OCI-LY1 (cell line): ENCODE results near the gene CCDC154.

Source experiments
- H2AFZ ChIP-seq: fragments of 200-600 bp; sonication (generic), shearing (Covaris generic); 2 replicates; pipeline ENCODE4 v1.6.0; 2014; ENCODE audit warnings: antibody characterized with exemption, mild to moderate bottlenecking, low read length
- H3F3A ChIP-seq: fragments of 200-600 bp; sonication (generic), shearing (Covaris generic); 2 replicates; pipeline ENCODE4 v1.6.0; 2014; ENCODE audit warnings: mild to moderate bottlenecking, antibody characterized with exemption, low read length, moderate library complexity; ENCODE audit not compliant: insufficient read depth
- H3K27ac ChIP-seq: fragments of 200-600 bp; sonication (generic); 2 replicates; pipeline ENCODE4 v1.5.1; 2014; ENCODE audit warnings: low read length, mixed run types, mild to moderate bottlenecking, low read depth; ENCODE audit not compliant: poor library complexity, severe bottlenecking
- H3K27me3 ChIP-seq: fragments of 200-600 bp; sonication (generic); 2 replicates; pipeline ENCODE4 v1.6.0; 2014; ENCODE audit warnings: antibody characterized with exemption, mild to moderate bottlenecking, low read length, moderate library complexity; ENCODE audit not compliant: insufficient read depth
- H3K36me3 ChIP-seq: fragments of 200-600 bp; sonication (generic); 2 replicates; pipeline ENCODE4 v1.6.1; 2014; ENCODE audit warnings: mild to moderate bottlenecking, antibody characterized with exemption, low read length, moderate library complexity, mixed read lengths; ENCODE audit not compliant: insufficient read depth
- H3K4me1 ChIP-seq: fragments of 200-600 bp; sonication (generic); 2 replicates; pipeline ENCODE4 v1.5.1; 2014; ENCODE audit warnings: mild to moderate bottlenecking, low read length, moderate library complexity; ENCODE audit not compliant: insufficient read depth, severe bottlenecking
- H3K4me2 ChIP-seq: fragments of 200-600 bp; sonication (generic), shearing (Covaris generic); 2 replicates; pipeline ENCODE4 v1.6.1; 2014; ENCODE audit warnings: low read length
- H3K4me3 ChIP-seq: fragments of 200-600 bp; sonication (generic); 2 replicates; pipeline ENCODE4 v1.5.1; 2014; ENCODE audit warnings: low read length, low read depth, mild to moderate bottlenecking, mixed read lengths; ENCODE audit not compliant: poor library complexity, severe bottlenecking
- H3K79me2 ChIP-seq: fragments of 200-600 bp; shearing (Covaris generic); 2 replicates; pipeline ENCODE4 v1.6.1; 2016; ENCODE audit warnings: mixed run types, low read length, mixed read lengths; ENCODE audit not compliant: insufficient read depth
- H3K9ac ChIP-seq: fragments of 200-600 bp; sonication (generic), shearing (Covaris generic); 2 replicates; pipeline ENCODE4 v1.6.1; 2014; ENCODE audit warnings: mild to moderate bottlenecking, low read length, mixed read lengths
- H3K9me2 ChIP-seq: fragments of 200-600 bp; sonication (generic), shearing (Covaris generic); 2 replicates; pipeline ENCODE4 v1.6.1; 2014; ENCODE audit warnings: low read depth, mild to moderate bottlenecking, low read length, mixed read lengths
- H3K9me3 ChIP-seq: fragments of 200-600 bp; shearing (Covaris generic); 2 replicates; pipeline ENCODE4 v1.6.1; 2014; ENCODE audit warnings: low read length, mixed read lengths
- H4K20me1 ChIP-seq: fragments of 200-600 bp; sonication (generic), shearing (Covaris generic); 2 replicates; pipeline ENCODE4 v1.6.0; 2016; ENCODE audit warnings: mild to moderate bottlenecking, low read length; ENCODE audit not compliant: insufficient read depth
- CTCF ChIP-seq: fragments of 200-600 bp; sonication (generic), shearing (Covaris generic); IDR thresholded peaks from 2 replicates; pipeline ENCODE4 v1.5.1; 2017; ENCODE audit warnings: mild to moderate bottlenecking, antibody characterized with exemption, low read length, moderate library complexity, mixed read lengths
- EZH2 ChIP-seq: fragments of 200-600 bp; sonication (generic), shearing (Covaris generic); IDR thresholded peaks from 2 replicates; pipeline ENCODE4 v1.8.0; 2017; ENCODE audit warnings: borderline replicate concordance, mixed run types, mild to moderate bottlenecking, antibody characterized with exemption, low read length, moderate library complexity, mixed read lengths

Gene CCDC154

DNA sequence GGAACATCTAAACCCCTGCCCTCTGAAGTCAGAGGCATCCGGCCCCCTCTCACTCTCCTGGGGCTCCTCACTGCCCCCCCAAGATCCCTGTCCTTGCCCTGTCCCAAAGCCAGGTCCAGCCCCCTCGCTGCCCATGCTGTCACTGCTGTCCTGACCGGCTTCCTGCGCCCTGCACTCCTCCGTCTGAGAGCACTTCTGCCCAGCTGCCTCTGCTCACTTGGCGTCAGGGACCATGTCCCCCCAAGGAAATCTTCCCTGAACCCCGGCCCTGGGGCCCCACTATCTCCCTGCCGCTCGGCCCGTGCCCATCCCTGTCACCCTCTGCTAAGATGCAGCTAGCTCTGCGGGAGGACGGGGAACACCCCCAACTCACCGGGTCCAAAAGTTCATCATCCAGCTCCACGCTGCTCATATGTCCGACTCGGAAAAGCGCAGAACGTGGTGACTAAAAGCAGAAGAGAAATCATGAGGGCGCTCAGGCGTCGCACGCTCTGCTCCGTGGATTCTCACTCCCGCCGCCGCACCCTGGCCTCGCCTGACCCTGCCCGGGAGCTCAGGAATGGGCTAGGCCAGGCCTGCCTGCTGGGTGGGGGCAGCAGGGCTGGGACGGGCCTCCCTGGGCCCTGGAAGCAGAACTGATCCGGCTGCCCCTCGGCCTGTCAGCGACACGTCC lies 20.7 kb upstream of the CCDC154 start:
- no peaks in the 10 kb centered on the region for H3K27me3 ChIP-seq
- no peak overlapping the region for H3K4me2 ChIP-seq
- no peaks in the 10 kb centered on the region for H3K9me3 ChIP-seq
- no peaks in the 10 kb centered on the region for H4K20me1 ChIP-seq
- no peak overlapping the region for H3K4me3 ChIP-seq
- H3K9me2 ChIP-seq: no peaks in the 10 kb centered on the region
- H3K27ac ChIP-seq: no peak overlapping the region
- peaks cover 13% of the 10 kb centered on the region for H3K36me3 ChIP-seq
- no peaks in the 10 kb centered on the region for H3F3A ChIP-seq
- H2AFZ ChIP-seq: no peak overlapping the region
- no peaks in the 10 kb centered on the region for H3K4me1 ChIP-seq
- H3K79me2 ChIP-seq: peaks cover 10% of the 10 kb centered on the region
- H3K9ac ChIP-seq: no peak overlapping the region
- TF ChIP-seq EZH2 (no peak), CTCF (no peak)

DNA sequence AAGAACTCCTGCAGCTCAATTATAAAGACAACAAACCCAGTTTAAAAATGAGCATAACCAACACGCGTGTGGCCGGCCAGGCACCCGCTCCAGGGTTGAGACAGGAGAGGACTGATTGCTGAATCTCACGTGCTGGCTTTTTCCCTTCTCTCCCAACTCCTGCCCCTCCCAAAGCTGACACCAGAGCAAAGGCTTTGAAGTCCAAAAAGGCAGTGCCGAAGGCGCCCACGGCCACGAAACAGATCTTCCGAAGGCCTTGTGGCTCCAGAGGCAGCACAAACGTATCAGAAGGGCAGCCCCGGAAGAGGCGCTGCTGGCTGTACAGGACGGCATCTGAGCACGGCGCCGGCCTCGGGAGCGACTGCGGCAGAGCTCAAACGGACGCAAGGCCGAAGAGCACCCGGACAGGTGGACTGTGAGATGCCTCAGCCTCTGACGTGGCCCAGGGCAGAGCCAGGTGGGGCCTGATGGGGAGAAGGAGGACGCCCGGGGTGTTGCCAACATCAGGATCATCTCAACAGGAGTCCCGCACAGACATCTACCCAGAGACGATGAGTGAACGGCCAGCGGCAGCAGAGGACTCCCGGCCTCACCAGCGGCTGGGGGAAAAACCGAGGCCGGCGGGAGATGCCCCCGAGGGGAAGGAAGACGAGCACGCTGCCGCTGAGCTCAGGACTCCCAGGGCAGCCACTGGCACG lies 20.0 kb upstream of the CCDC154 start:
- peaks cover 10% of the 10 kb centered on the region for H3K79me2 ChIP-seq
- peaks cover 15% of the 10 kb centered on the region for H3K36me3 ChIP-seq
- no peak overlapping the region for H2AFZ ChIP-seq
- H4K20me1 ChIP-seq: no peaks in the 10 kb centered on the region
- TF ChIP-seq CTCF: no peak
- no peak for TF ChIP-seq EZH2
- no peaks in the 10 kb centered on the region for H3K27me3 ChIP-seq
- no peak overlapping the region for H3K4me2 ChIP-seq
- no peaks in the 10 kb centered on the region for H3F3A ChIP-seq
- no peak overlapping the region for H3K27ac ChIP-seq
- H3K9me3 ChIP-seq: no peaks in the 10 kb centered on the region
- H3K9ac ChIP-seq: no peak overlapping the region
- no peaks in the 10 kb centered on the region for H3K4me1 ChIP-seq
- no peak overlapping the region for H3K4me3 ChIP-seq
- no peaks in the 10 kb centered on the region for H3K9me2 ChIP-seq

- Histone ChIP-seq H2AFZ (no peak overlapping the region), H3K36me3 (peaks cover 15% of the 10 kb centered on the region), H3K4me2 (no peak overlapping the region), H3K4me1 (no peaks in the 10 kb centered on the region), H3F3A (no peaks in the 10 kb centered on the region), H3K9ac (no peak overlapping the region), H3K9me2 (no peaks in the 10 kb centered on the region), H3K4me3 (no peak overlapping the region), H3K9me3 (no peaks in the 10 kb centered on the region), H4K20me1 (no peaks in the 10 kb centered on the region), H3K27me3 (no peaks in the 10 kb centered on the region), H3K79me2 (no peaks in the 10 kb centered on the region), H3K27ac (no peak overlapping the region)
- TF ChIP-seq EZH2 (no peak), CTCF (no peak)
Observed at GRCh38 chr16:1461146-1461545, 16.8 kb upstream of the CCDC154 start.
